HepG2 (cell line): ENCODE data around the gene C2orf92. TPM values are rescaled to one million over a fixed set of nuclear protein-coding genes. Genes with fewer than 3 reads are reported as not detected.

Experiments
- CC2D1A ChIP-seq: sonication (generic); formaldehyde crosslinking; IDR thresholded peaks from 2 replicates; pipeline ENCODE4 v1.8.1; 2023; ENCODE audit warnings: mild to moderate bottlenecking, missing genetic modification reagents
- EHMT2 ChIP-seq: fragments of 200-600 bp; sonication (generic); IDR thresholded peaks from 2 replicates; pipeline ENCODE4 v1.7.0; 2017; ENCODE audit warnings: antibody characterized with exemption, low read depth, low read length, borderline replicate concordance
- ERF ChIP-seq: IDR thresholded peaks from 2 replicates; pipeline ENCODE4 v1.6.1; 2018; ENCODE audit warnings: missing biosample characterization, missing genetic modification reagents
- ETV5 ChIP-seq: IDR thresholded peaks from 2 replicates; pipeline ENCODE4 v1.6.1; 2018; ENCODE audit warnings: missing biosample characterization, missing genetic modification reagents, inconsistent platforms, borderline replicate concordance
- ETV6 ChIP-seq: sonication (generic); formaldehyde crosslinking; conservative IDR thresholded peaks from 2 replicates; pipeline ENCODE4 v1.4.0; 2020; ENCODE audit warnings: missing genetic modification reagents
- FUBP1 ChIP-seq: sonication (generic); formaldehyde crosslinking; IDR thresholded peaks from 2 replicates; pipeline ENCODE4 v1.5.1; 2020; ENCODE audit warnings: missing genetic modification reagents, mild to moderate bottlenecking, borderline replicate concordance
- MEIS1 ChIP-seq: sonication (generic); formaldehyde crosslinking; IDR thresholded peaks from 2 replicates; pipeline ENCODE4 v1.9.0; 2021; ENCODE audit warnings: mild to moderate bottlenecking, missing genetic modification reagents, moderate library complexity, borderline replicate concordance
- TP53 ChIP-seq: sonication (generic); formaldehyde crosslinking; conservative IDR thresholded peaks from 2 replicates; pipeline ENCODE4 v1.4.0; 2020; ENCODE audit warnings: missing genetic modification reagents
- ZBTB33 ChIP-seq: sonication (generic); formaldehyde crosslinking; IDR thresholded peaks from 2 replicates; pipeline ENCODE4 v1.4.0; 2020; ENCODE audit warnings: missing genetic modification reagents
- ZNF143 ChIP-seq: sonication (generic); formaldehyde crosslinking; IDR thresholded peaks from 2 replicates; pipeline ENCODE4 v1.4.0; 2020; ENCODE audit warnings: missing genetic modification reagents
- ZNF253 ChIP-seq: sonication (generic); formaldehyde crosslinking; IDR thresholded peaks from 2 replicates; pipeline ENCODE4 v1.8.0; 2022; ENCODE audit warnings: mild to moderate bottlenecking, missing genetic modification reagents, borderline replicate concordance
- ZNF407 ChIP-seq: sonication (generic); formaldehyde crosslinking; IDR thresholded peaks from one replicate; pipeline ENCODE4 v1.5.1; 2020; ENCODE audit warnings: mild to moderate bottlenecking, missing genetic modification reagents; ENCODE audit errors: not compliant biosample characterization
- ZNF549 ChIP-seq: sonication (generic); formaldehyde crosslinking; IDR thresholded peaks from 2 replicates; pipeline ENCODE4 v1.5.0; 2020; ENCODE audit warnings: missing genetic modification reagents
- ZNF740 ChIP-seq: sonication (generic); formaldehyde crosslinking; IDR thresholded peaks from 2 replicates; pipeline ENCODE4 v1.4.0; 2020; ENCODE audit warnings: missing genetic modification reagents
- ZNF75D ChIP-seq: sonication (generic); formaldehyde crosslinking; IDR thresholded peaks from 2 replicates; pipeline ENCODE4 v1.8.1; 2023; ENCODE audit warnings: missing genetic modification reagents, mild to moderate bottlenecking, borderline replicate concordance
- polyA plus RNA-seq, 8 experiments: library from polyadenylated mRNA; depleted of rRNA in 3 of 8; stranded (reverse) in 7 of 8; unstranded in 1 of 8; fragments of >200 nt; fragmentation: Illumina TruSeq in 4 of 8; extraction: Trizol in 4 of 8; gene quantifications; 2 replicates each; pipeline versions ENCODE4 v1.2.1 to v1.2.3, GENCODE V29; 2011 to 2016; ENCODE audit warnings: low read depth in 4 of 8, missing spikeins in 1 of 8, mixed read lengths in 1 of 8; ENCODE audit not compliant: insufficient read depth in 1 of 8
- total RNA-seq, 5 experiments: library from RNA; depleted of rRNA; stranded (reverse); fragments of >200 nt; fragmentation: Illumina TruSeq; extraction: Trizol; gene quantifications; 2 replicates each; pipeline ENCODE4 v1.2.3, GENCODE V29; 2016; ENCODE audit warnings: low read depth in 1 of 5

Gene C2orf92
- total and polyA plus RNA-seq, 2 of the 13 experiments (the other 11 are each of a cell fraction or from before 2014, with no cell fraction given) = 4.9 to 5.0 TPM

GRCh38 chr2:97645695-97646629 is 23.6 kb upstream of the C2orf92 start, which contains the start of gene COX5B (continued):
- TF ChIP-seq ZNF407 (CRISPR knock-in tag) (peak; percentile 95), ETV6 (CRISPR knock-in tag) (peak; percentile 92), ETV5 (peak; percentile 71; the same call in 1 of the 2 replicates), ZNF549 (no peak), MEIS1 (peak; percentile 89; the same call in 1 of the 2 replicates), ERF (CRISPR knock-in tag) (peak; percentile 88), TP53 (CRISPR knock-in tag) (peak; percentile 89), FUBP1 (no peak; the same call in 1 of the 2 replicates), ZNF143 (CRISPR knock-in tag) (peak; percentile 49; the same call in 1 of the 2 replicates), EHMT2 (no peak), ZNF253 (CRISPR knock-in tag) (peak; percentile 29; the same call in 1 of the 2 replicates), CC2D1A (peak; percentile 44; the same call in 1 of the 2 replicates), ZNF740 (0 out of 2 replicates have a peak, but pooled peaks have one; percentile 64), ZBTB33 (CRISPR knock-in tag) (peak; percentile 35; the same call in 1 of the 2 replicates), ZNF75D (CRISPR knock-in tag) (no peak)
